Panc1 (cell line): Measurements from ENCODE around the gene HNF4A. TPM values are rescaled to one million over a fixed set of nuclear protein-coding genes. Genes with fewer than 3 reads are reported as not detected.

Experiments
- ATAC-seq: fragments of 200-7000 bp; cut with Tn5 transposase; 2 replicates; pipeline ENCODE4 v1.9.1; 2020; ENCODE audit warnings: mild to moderate bottlenecking, moderate library complexity
- BruUV-seq: library from RNA; stranded (reverse); fragments of 400-500 nt; replicated peaks from 2 replicates; lab custom pipeline; 2021; lab: Mats Ljungman, UMichigan
- CTCF ChIA-PET: fragments of 300-600 bp; sonication (Branson Sonifier 250); formaldehyde crosslinking; loops from one replicate; lab custom pipeline; 2022; ENCODE audit warnings: antibody characterized with exemption; lab: Charles Lee
- POLR2A ChIA-PET: fragments of 300-600 bp; sonication (Branson Sonifier 250); formaldehyde crosslinking; loops from one replicate; lab custom pipeline; 2022; ENCODE audit warnings: antibody characterized with exemption; lab: Charles Lee
- DNase-seq: peaks from one replicate; pipeline ENCODE4 v3.0.0-alpha.2; 2010; ENCODE audit warnings: low read depth, low spot score
- H3K27ac ChIP-seq: 2 replicates; pipeline ENCODE4 v1.5.1; 2011; ENCODE audit warnings: mild to moderate bottlenecking, low read length, inconsistent platforms
- H3K27me3 ChIP-seq: fragments of 200-500 bp; sonication (Bioruptor generic); 2 replicates; pipeline ENCODE4 v1.6.0; 2014; ENCODE audit warnings: low read length, inconsistent platforms; ENCODE audit not compliant: control insufficient read depth, insufficient read depth
- H3K36me3 ChIP-seq: fragments of 200-500 bp; sonication (Bioruptor generic); 2 replicates; pipeline ENCODE4 v1.5.1; 2014; ENCODE audit warnings: inconsistent platforms, mild to moderate bottlenecking, low read length, moderate library complexity; ENCODE audit not compliant: control insufficient read depth, insufficient read depth
- H3K4me1 ChIP-seq: 2 replicates; pipeline ENCODE4 v1.5.1; 2011; ENCODE audit warnings: inconsistent platforms, mild to moderate bottlenecking, low read length, moderate library complexity; ENCODE audit not compliant: control insufficient read depth, insufficient read depth
- H3K4me3 ChIP-seq, 2 experiments: 2 replicates each; pipeline ENCODE4 v1.5.1; 2011 to 2012; ENCODE audit warnings: low read depth in 2 of 2, low read length in 2 of 2, mild to moderate bottlenecking in 2 of 2, inconsistent platforms in 1 of 2, moderate library complexity in 1 of 2
- H3K9me3 ChIP-seq: fragments of 200-500 bp; sonication (Bioruptor generic); 2 replicates; pipeline ENCODE4 v1.5.1; 2014; ENCODE audit warnings: low read depth, mild to moderate bottlenecking, inconsistent platforms, low read length, moderate library complexity; ENCODE audit not compliant: control insufficient read depth, insufficient read depth
- CTCF ChIP-seq: fragments of 450-650 bp; IDR thresholded peaks from 2 replicates; pipeline ENCODE4 v1.5.1; 2017; ENCODE audit warnings: mild to moderate bottlenecking
- POLR2AphosphoS5 ChIP-seq: IDR thresholded peaks from 2 replicates; pipeline ENCODE4 v1.6.1; 2012; ENCODE audit warnings: mild to moderate bottlenecking, low read depth, low read length, moderate library complexity
- REST ChIP-seq, 2 experiments: IDR thresholded peaks; 2 replicates each; pipeline ENCODE4 v1.6.1; 2011 to 2012; ENCODE audit warnings: low read depth in 2 of 2, control low read depth in 1 of 2, low read length in 1 of 2, mild to moderate bottlenecking in 1 of 2, moderate library complexity in 1 of 2; ENCODE audit not compliant: insufficient read depth in 1 of 2
- SIN3A ChIP-seq: IDR thresholded peaks from 2 replicates; pipeline ENCODE4 v1.6.1; 2012; ENCODE audit warnings: low read depth, mild to moderate bottlenecking, low read length, moderate library complexity, borderline replicate concordance; ENCODE audit not compliant: insufficient read depth
- TCF7L2 ChIP-seq: IDR thresholded peaks from 2 replicates; pipeline ENCODE4 v1.6.1; 2011; ENCODE audit warnings: mild to moderate bottlenecking, low read depth, low read length, inconsistent platforms
- in situ Hi-C: cut with HindIII; loops from 2 replicates; pipeline ENCODE4 v1.10.0; 2016; ENCODE audit warnings: low sequenced_read_pairs, low pct_unique_long_range_greater_than_20kb
- intact Hi-C: fragments of 100-400 bp; cut with micrococcal nuclease; formaldehyde crosslinking; loops from one replicate; pipeline ENCODE4 v1.10.0; 2022; ENCODE audit not compliant: unreplicated experiment
- total RNA-seq: library from RNA; stranded (reverse); gene quantifications from one replicate; pipeline ENCODE4 v1.2.1, GENCODE V29; 2021; ENCODE audit not compliant: unreplicated experiment

The HNF4A gene
- total RNA-seq, 1 experiment from 2014 or later, result 0.28 TPM

- Histone ChIP-seq H3K27me3 (no peaks in the 10 kb centered on the region), H3K4me3 (no peak overlapping the region), H3K27ac (no peak overlapping the region), H3K9me3 (no peaks in the 10 kb centered on the region), H3K36me3 (no peaks in the 10 kb centered on the region), H3K4me1 (peaks cover 10% of the 10 kb centered on the region; the same call in 1 of the 2 replicates)
- ATAC-seq (no peak), DNase-seq (no peak)
- in situ Hi-C loops (no loop called here), intact Hi-C loops (loop anchor here (5.0 kb wide), 1 partner anchor 212 kb away; no protein-coding TSS in a partner anchor)
- ChIA-PET CTCF (interaction anchor here (0.6 kb wide), 1 partner anchor 182 kb away, joined by 5 read pairs; no protein-coding TSS in a partner anchor), POLR2A (no interaction called here)
- TF ChIP-seq POLR2AphosphoS5 (no peak), REST (IDR thresholded peaks at IDR 0.05; ENCODE audit: insufficient read depth in 1 of 2, low read depth in 2 of 2, low read length in 1 of 2) (no peak), TCF7L2 (no peak), CTCF (no peak), SIN3A (no peak)
- BruUV-seq, result no TSS peak
Measured at GRCh38 chr20:44390280-44390679, 34.8 kb downstream of the HNF4A start.

- CTCF ChIA-PET, result interaction anchor here (0.6 to 1.4 kb wide), 2 partner anchors 7 to 70 kb away, joined by 5 read pairs; no protein-coding TSS in a partner anchor
- Histone ChIP-seq H3K27ac (no peak overlapping the region), H3K36me3 (no peaks in the 10 kb centered on the region), H3K4me1 (peaks cover 10% of the 10 kb centered on the region; the same call in 1 of the 2 replicates), H3K27me3 (peaks cover 3% of the 10 kb centered on the region), H3K9me3 (no peaks in the 10 kb centered on the region), H3K4me3 (no peak overlapping the region)
- ATAC-seq, result no peak
- no TSS peak for BruUV-seq
- no peak for DNase-seq
- POLR2A ChIA-PET, result no interaction called here
- TF ChIP-seq SIN3A, result no peak
- no peak for TF ChIP-seq CTCF
- no peak for TF ChIP-seq REST (IDR thresholded peaks at IDR 0.05; ENCODE audit: insufficient read depth in 1 of 2, low read depth in 2 of 2, low read length in 1 of 2)
- TF ChIP-seq TCF7L2, result no peak
- TF ChIP-seq POLR2AphosphoS5, result no peak
- in situ Hi-C loops (no loop called here), intact Hi-C loops (loop anchor here (5.0 kb wide), 1 partner anchor 210 kb away; no protein-coding TSS in a partner anchor)
Measured at GRCh38 chr20:44392088-44392775, 36.7 kb downstream of the HNF4A start.
